GM19023 (cell line): ENCODE measurements around the gene NR0B1.

Experiments used
- ATAC-seq: cut with Tn5 transposase; IDR thresholded peaks from one replicate; pipeline ENCODE4 v1.9.1; 2021; ENCODE audit warnings: mild to moderate bottlenecking, moderate library complexity; ENCODE audit not compliant: unreplicated experiment

NR0B1 gene

GRCh38 chrX:30309139-30309571 lies at the start of gene NR0B1:
Gene NR0B1, minus strand, starts transcription at chrX:30309390. Its CDS starts 27 bp downstream, at chrX:30309363.
- no peak for ATAC-seq

GRCh38 chrX:30349946-30350345 lies 40.8 kb upstream of the NR0B1 start:
- no peak for ATAC-seq

- ATAC-seq: no peak
Observed at GRCh38 chrX:30343206-30343605, 34.0 kb upstream of the NR0B1 start.

- ATAC-seq: no peak
Observed at GRCh38 chrX:30340753-30341152, 31.6 kb upstream of the NR0B1 start.

DNA sequence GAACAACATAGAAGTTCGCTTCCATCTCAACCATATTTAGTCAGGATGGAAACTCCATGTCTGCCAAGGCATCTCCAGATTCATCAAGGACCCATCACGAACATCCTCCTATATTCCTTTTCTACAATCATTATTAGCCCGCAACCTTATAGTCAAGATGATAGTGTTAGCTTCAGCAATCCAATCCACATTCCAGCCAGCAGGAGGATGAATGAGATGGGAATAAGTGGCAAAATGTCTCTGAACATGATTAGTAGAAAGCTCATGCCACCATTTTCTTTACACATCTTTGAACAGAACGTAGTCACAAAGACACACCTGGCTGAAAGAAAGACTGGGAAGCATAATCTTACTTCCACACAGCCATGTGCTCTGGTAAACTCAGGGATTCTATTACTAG lies 18.6 kb upstream of the NR0B1 start:
- ATAC-seq: no peak

- ATAC-seq: no peak
Observed at GRCh38 chrX:30317308-30317707, 8.1 kb upstream of the NR0B1 start.

DNA sequence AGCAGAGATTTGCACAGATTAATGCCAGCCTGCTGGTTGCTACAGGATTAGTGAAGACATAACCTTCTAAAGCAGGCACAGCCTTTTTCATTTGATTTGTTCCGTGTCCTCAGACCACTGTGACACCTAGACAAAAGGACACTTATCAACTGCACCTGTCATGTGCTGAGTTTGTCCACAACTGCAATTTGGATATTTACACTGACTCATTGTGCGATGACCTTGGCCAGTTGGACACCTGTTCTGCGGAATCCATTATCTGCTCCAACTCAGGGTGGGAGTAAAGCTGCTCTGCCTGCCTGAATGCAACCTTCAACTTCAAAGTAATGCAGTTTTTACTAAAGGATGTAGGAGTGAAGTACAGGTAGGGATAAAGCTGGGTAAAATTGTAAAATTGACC lies 4.1 kb upstream of the NR0B1 start:
- ATAC-seq: no peak

DNA sequence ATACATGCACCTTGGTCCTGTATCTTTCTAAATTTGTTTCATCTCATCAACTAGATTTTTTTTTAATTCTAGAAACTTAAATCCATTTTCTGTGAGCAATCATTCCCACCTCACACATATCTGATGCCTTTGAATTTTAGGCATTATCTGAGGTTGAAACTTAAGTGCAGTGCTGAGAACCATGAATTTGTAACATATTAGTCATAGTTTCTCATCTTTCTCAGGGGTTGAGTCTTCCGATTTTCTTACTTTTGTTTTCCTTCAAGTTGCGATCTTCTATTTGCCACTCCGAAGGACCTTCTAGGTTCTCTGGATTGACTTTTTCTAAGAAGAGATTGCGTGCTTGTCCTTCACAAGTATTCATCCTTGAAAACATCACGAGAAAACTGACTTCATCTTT lies 3.7 kb upstream of the NR0B1 start:
- ATAC-seq: no peak

GRCh38 chrX:30310429-30311206 lies 1.4 kb upstream of the NR0B1 start:
- no peak for ATAC-seq

- no peak for ATAC-seq
Observed at GRCh38 chrX:30308263-30309138, 689 bp downstream of the NR0B1 start.

DNA sequence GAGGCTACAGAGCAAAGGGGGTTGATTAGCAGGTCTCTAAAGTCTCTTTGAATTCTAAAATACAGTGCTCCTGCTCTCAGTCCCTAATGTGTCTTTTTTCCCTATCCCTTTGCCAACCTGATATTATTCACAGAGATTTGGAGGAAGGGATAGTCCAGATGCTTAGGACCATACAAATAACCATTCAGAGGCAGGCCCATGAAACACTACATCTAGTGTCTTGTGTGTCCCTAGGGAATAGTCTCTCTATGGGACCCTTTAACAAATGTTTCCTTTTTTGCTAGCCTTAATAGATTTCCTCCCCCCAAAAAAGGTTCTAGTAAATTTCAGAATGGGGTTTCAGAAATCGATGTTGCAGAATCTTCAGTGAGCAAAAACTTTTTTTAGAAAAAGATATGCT lies 1.7 kb downstream of the NR0B1 start:
- ATAC-seq: no peak

GRCh38 chrX:30304866-30305265 lies 4.3 kb downstream of the NR0B1 start:
- no peak for ATAC-seq

GRCh38 chrX:30302956-30303355 lies 6.2 kb downstream of the NR0B1 start:
- no peak for ATAC-seq

GRCh38 chrX:30301963-30302362 lies 7.2 kb downstream of the NR0B1 start:
- no peak for ATAC-seq

DNA sequence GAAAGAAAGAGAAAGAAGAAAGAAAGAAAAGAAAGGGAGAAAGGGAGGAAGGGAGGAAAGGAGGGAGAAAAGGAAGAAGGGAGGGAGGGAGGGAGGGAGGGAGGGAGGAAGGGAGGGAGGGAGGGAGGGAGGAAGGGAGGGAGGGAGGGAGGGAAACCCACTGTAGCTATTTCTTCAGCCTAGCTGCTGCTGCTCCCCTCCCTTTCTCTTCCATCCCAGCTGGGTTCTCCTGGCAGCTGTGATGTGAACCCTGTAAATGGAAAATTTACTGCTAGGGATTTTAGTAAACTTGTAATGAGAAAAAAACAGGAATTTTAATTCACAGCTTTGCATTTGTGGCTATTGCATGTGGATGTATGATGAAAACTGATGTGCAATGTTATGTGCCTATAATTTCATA lies 8.0 kb downstream of the NR0B1 start:
- ATAC-seq: no peak

DNA sequence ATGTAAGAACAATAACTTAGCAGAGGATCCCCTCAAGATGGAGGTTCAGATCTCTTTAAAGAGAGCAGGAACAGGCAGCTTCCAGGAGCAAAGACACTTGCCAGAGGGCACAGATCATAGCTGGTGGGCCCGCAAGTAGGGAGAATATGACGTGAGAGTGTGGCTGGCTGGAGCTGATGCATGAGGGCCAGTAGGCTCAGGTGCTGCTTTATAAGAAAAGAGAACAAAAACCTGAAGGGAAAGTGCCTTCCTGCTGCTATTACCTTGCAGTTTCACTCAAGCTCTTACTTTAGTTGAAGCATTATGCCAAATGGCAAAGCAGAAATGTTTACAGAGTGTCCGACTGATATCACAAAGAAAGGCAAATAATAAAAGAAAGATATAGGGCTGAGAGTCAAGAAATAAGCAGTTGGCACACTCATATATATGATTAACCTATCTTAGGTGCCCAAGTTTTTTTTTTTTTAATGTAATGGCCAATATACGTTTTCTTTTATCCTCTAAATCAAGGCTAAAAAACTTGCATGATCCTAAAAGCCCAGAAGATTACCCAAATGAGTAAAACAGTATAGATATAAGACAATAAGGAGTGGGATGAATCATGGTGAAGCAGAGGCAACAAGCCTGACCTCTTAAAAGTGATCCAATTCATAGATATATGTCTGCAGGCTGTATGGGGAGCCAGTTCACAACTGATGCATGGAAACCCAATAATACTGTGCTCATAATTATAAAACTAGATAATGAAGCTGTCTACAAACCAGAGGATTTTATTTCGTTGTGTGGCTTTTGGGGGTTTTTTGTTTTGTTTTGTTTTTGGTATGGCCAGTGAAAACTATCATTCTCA lies 12.6 kb downstream of the NR0B1 start:
- ATAC-seq: no peak

GRCh38 chrX:30283456-30284200 lies 25.6 kb downstream of the NR0B1 start:
- ATAC-seq: no peak

DNA sequence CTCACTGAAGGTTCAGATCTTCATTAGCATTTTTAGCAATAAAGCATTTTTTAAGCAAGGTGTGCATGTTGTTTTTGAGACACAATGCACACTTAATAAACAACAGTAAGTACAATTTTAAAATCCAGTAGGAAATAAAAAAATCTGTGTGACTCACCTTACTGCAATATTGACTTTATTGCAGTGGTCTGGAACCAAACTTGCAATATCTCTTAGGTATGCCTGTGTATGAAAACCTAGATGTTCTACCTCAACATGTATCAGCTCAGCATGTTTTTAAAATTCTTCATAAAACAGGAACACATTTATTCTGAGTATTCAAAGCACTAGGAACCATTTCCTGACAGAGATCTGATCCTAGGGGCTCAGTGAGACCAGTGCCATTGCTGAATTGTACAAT lies 26.7 kb downstream of the NR0B1 start:
- ATAC-seq: no peak

DNA sequence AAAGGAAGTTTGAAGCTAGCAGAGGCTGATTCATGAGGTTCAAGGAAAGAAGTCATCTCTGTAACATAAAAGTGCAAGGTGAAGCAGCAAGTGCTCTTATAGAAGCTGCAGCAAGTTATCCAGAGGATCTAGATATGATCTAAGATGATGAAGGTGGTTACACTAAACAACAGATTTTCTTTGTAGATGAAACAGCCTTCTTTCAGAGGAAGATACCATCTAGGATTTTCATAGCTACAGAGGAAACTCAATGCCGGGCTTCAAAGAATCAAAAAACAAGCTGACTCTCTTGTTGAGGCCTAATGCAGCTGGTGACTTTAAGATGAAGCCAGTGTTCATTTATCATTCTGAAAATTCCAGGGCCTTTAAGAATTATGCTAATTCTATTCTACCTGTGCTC lies 28.8 kb downstream of the NR0B1 start:
- ATAC-seq: no peak

DNA sequence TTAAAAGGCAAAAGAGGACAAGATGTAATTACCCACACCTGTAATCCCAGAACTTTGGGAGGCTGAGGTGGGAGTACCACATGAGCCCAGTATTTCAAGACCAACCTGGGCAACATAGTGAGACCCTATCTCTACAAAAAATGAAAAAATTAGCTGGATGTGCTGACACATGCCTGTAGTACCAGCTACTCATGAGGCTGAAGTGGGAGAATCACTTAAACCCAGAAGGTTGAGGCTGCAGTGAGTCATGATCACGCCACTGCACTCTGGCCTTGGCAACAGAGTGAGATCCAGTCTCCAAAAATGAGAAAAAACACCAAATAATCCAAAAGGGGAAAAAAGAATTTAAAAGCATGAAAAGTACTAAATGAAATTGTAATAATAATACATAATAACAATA lies 30.8 kb downstream of the NR0B1 start:
- no peak for ATAC-seq
